NCI-H460 (cell line): ENCODE data around the gene CCRL2. TPM values are rescaled to one million over a fixed set of nuclear protein-coding genes. Genes with fewer than 3 reads are reported as not detected.
"Not testable (repeated sequence)": the region's sequence is repeated elsewhere in the genome, so short reads cannot be mapped to it uniquely, and the experiment has no call there.

Experiments
- DNase-seq: peaks from one replicate; pipeline ENCODE4 v3.0.0-alpha.2; 2016; ENCODE audit warnings: low read depth; ENCODE audit errors: extremely low read depth
- total RNA-seq: library from RNA; depleted of rRNA; stranded (reverse); fragments of >200 nt; shearing (Covaris generic); gene quantifications from 2 replicates; pipeline ENCODE4 v1.2.3, GENCODE V29; 2014

Gene CCRL2
- total RNA-seq, 1 experiment from 2014 or later: not detected

- no peak for DNase-seq
Observed at GRCh38 chr3:46401579-46401978, 5.5 kb upstream of the CCRL2 start.

- DNase-seq: not testable (repeated sequence)
Observed at GRCh38 chr3:46402902-46403301, 4.2 kb upstream of the CCRL2 start.

- no peak for DNase-seq
Observed at GRCh38 chr3:46405301-46406019, 1.6 kb upstream of the CCRL2 start.

- no peak for DNase-seq
Observed at GRCh38 chr3:46406443-46406787, 644 bp upstream of the CCRL2 start.

GRCh38 chr3:46407970-46408369, 911 bp downstream of the CCRL2 start:
- DNase-seq: no peak

- no peak for DNase-seq
Observed at GRCh38 chr3:46408853-46409252, 1.8 kb downstream of the CCRL2 start.

- no peak for DNase-seq
Observed at GRCh38 chr3:46409739-46410489, 2.9 kb downstream of the CCRL2 start.

GRCh38 chr3:46410669-46411068, 3.6 kb downstream of the CCRL2 start:
- DNase-seq: no peak

- DNase-seq: no peak
Observed at GRCh38 chr3:46411271-46411670, 4.2 kb downstream of the CCRL2 start.

GRCh38 chr3:46412786-46413298, 5.8 kb downstream of the CCRL2 start:
- DNase-seq: no peak

GRCh38 chr3:46413951-46414350, 6.9 kb downstream of the CCRL2 start:
- DNase-seq: no peak

- no peak for DNase-seq
Observed at GRCh38 chr3:46414739-46415138, 7.7 kb downstream of the CCRL2 start.

GRCh38 chr3:46416125-46416810, 9.2 kb downstream of the CCRL2 start:
- DNase-seq: no peak

- no peak for DNase-seq
Observed at GRCh38 chr3:46416811-46417510, 9.9 kb downstream of the CCRL2 start.

- DNase-seq: no peak
Observed at GRCh38 chr3:46417841-46418611, 11.0 kb downstream of the CCRL2 start.

- DNase-seq: no peak
Observed at GRCh38 chr3:46419816-46420215, 12.8 kb downstream of the CCRL2 start.

- DNase-seq: no peak
Observed at GRCh38 chr3:46420931-46421330, 13.9 kb downstream of the CCRL2 start.

- DNase-seq: no peak
Observed at GRCh38 chr3:46422617-46423016, 15.6 kb downstream of the CCRL2 start.

- no peak for DNase-seq
Observed at GRCh38 chr3:46423588-46423987, 16.5 kb downstream of the CCRL2 start.

- DNase-seq: not testable (repeated sequence)
Observed at GRCh38 chr3:46426476-46426875, 19.4 kb downstream of the CCRL2 start.
